Stromal cell of bone marrow (primary cell): ENCODE measurements around the gene VARS2.
A peak's percentile ranks its signal among the peaks of the same experiment; 100 is the strongest.

Experiments used
- DNase-seq: peaks from one replicate; pipeline ENCODE4 v3.0.0-alpha.2; 2012; ENCODE audit warnings: low read depth

VARS2 gene

GRCh38 chr6:30884521-30885480 is 29.2 kb upstream of the VARS2 start:
- no peak for DNase-seq

- no peak for DNase-seq
These were observed 28.5 kb upstream of the VARS2 start for GRCh38 chr6:30885481-30885998.

GRCh38 chr6:30885999-30886896 is 27.8 kb upstream of the VARS2 start:
- peak; percentile 30 for DNase-seq

- DNase-seq: no peak
These were observed 27.2 kb upstream of the VARS2 start for GRCh38 chr6:30886897-30887255.

GRCh38 chr6:30887901-30888815 is 25.9 kb upstream of the VARS2 start:
- DNase-seq: no peak

GRCh38 chr6:30888816-30889495 is 25.1 kb upstream of the VARS2 start:
- DNase-seq: no peak

GRCh38 chr6:30889496-30889885 is 24.5 kb upstream of the VARS2 start:
- no peak for DNase-seq

GRCh38 chr6:30889921-30890645 is 24.0 kb upstream of the VARS2 start:
- DNase-seq: no peak

GRCh38 chr6:30890646-30891449 is 23.2 kb upstream of the VARS2 start:
- DNase-seq: no peak

GRCh38 chr6:30891450-30891723 is 22.7 kb upstream of the VARS2 start:
- no peak for DNase-seq

- no peak for DNase-seq
These were observed 22.1 kb upstream of the VARS2 start for GRCh38 chr6:30891816-30892538.

- no peak for DNase-seq
These were observed 20.9 kb upstream of the VARS2 start for GRCh38 chr6:30893001-30893591.

- DNase-seq: no peak
These were observed 20.4 kb upstream of the VARS2 start for GRCh38 chr6:30893666-30894065.

GRCh38 chr6:30894381-30894780 is 19.7 kb upstream of the VARS2 start:
- no peak for DNase-seq

GRCh38 chr6:30894935-30895334 is 19.1 kb upstream of the VARS2 start:
- DNase-seq: no peak

- no peak for DNase-seq
These were observed 18.7 kb upstream of the VARS2 start for GRCh38 chr6:30895343-30895742.

GRCh38 chr6:30896541-30896940 is 17.5 kb upstream of the VARS2 start:
- no peak for DNase-seq

GRCh38 chr6:30897882-30898281 is 16.2 kb upstream of the VARS2 start:
- no peak for DNase-seq
